Retinal pigment epithelial cell (primary cell): ENCODE measurements around the gene SLX4IP.
"Not testable (repeated sequence)": the region's sequence is repeated elsewhere in the genome, so short reads cannot be mapped to it uniquely, and the experiment has no call there.

Experiments used
- DNase-seq: peaks from one replicate; pipeline ENCODE4 v3.0.0-alpha.2; 2010; ENCODE audit warnings: low read depth
- H3K4me3 ChIP-seq: 2 replicates; pipeline ENCODE4 v1.5.1; 2011; ENCODE audit warnings: mild to moderate bottlenecking, low read length, control low read depth, moderate library complexity
- TF ChIP-seq, protein P1 (sequence below): conservative IDR thresholded peaks from 2 replicates; pipeline ENCODE4 v1.5.1; 2011; ENCODE audit warnings: low read depth, low read length, control low read depth, inconsistent platforms

The SLX4IP gene

DNA sequence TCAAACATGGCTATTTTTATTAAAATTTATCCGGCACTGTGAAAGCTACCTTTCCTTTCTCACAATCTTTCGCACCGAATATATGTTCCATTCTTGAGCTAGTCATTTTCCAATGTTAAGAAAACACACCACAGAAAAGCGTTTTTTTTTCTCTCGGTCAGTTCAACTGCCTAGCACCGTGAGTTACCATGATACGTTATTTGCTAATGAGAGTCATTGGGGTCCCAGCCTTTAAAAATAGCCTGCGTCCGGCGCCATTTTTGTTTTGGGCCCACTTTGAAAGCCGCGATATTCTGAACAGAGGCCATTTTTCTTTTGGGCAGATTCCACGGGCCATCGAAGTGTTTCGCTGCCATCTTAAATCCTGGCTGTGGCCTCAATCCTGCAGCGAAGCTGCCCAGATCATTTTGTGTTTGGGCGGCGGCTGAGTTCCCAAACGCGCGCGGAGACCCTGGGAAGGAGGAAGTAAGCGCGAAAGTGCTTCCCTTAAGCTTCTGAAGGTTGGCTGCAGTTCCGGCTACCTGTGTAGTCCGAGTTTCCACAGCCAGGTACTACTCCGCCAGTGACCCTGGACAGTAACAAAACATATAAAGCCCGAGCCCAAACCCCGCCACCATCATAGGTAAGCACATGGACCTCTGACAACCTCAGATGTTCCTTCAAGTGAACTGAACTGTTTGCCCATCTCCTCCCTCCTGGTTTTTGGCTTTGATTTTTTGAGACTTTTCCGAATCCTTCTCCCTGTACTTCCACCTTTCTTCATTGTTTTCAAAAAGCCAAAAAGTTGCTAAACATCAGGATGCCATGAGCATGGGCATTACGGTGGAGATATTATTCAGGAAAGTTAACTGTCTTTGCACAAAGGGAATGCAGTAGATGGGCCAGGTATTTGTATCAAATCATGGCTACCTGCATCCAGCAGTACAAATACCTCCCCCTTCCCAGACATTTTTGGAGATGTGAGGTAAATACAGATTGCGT, at the start of gene SLX4IP:
Gene SLX4IP (plus strand): TSS at position 474 of the 981 bp plus-strand sequence. CDS start 22,900 bp downstream, outside the sequence.
- TF ChIP-seq, protein P1, sequence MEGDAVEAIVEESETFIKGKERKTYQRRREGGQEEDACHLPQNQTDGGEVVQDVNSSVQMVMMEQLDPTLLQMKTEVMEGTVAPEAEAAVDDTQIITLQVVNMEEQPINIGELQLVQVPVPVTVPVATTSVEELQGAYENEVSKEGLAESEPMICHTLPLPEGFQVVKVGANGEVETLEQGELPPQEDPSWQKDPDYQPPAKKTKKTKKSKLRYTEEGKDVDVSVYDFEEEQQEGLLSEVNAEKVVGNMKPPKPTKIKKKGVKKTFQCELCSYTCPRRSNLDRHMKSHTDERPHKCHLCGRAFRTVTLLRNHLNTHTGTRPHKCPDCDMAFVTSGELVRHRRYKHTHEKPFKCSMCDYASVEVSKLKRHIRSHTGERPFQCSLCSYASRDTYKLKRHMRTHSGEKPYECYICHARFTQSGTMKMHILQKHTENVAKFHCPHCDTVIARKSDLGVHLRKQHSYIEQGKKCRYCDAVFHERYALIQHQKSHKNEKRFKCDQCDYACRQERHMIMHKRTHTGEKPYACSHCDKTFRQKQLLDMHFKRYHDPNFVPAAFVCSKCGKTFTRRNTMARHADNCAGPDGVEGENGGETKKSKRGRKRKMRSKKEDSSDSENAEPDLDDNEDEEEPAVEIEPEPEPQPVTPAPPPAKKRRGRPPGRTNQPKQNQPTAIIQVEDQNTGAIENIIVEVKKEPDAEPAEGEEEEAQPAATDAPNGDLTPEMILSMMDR, result no peak
- H3K4me3 ChIP-seq, result peak within 1 kb of the TSS; percentile 93
- DNase-seq, result peak; percentile 90

DNA sequence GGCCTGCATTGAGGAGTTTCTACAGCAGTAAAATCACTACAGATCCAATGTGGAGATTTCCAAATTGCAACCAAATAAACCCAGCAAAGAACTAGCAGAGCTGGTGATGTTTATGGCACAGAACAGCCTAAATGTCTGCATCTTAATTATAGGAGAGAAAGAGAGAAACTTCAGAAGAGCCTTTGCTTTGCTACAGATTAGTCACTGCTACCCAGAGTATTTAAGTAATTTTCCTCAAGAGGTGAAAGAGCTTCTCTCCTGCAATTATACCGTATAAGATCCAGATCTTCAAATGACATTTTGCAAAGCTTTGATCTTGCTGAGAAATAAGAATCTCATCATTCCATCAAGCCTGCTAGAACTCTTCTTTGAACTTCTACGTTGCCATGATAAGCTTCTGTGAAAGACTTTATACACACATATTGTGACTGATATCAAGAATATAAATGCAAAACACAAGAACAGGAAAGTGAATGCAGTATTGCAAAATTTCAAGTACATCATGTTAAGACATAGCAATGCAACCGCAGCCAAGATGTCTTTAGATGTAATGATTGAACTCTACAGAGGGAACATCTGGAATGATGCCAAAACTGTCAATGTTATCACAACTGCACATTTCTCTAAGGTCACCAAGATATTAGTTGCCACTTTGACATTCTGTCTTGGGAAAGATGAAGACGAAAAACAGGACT, 49.1 kb upstream of the SLX4IP start:
- H3K4me3 ChIP-seq, result no peak overlapping the region
- no peak for DNase-seq
- TF ChIP-seq, protein P1, result no peak

DNA sequence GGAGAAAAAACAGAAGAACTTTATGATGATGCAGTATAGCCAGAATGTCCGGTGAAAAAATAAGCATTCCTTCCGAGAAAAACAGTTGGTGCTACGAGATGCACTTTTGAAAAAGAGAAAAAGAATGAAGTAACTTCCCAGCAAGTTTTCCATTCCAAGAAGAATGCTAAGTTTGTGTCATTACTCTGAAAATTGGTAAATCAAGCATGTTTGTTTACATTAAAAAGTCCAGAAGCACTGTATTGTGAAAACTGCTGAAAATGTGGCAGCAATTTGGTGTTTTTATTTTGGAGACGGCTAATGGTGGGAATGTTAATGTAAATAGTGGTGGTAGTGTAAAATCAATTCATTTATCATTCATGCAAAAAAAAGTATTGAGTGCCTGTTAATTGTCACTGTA, 47.4 kb upstream of the SLX4IP start:
- H3K4me3 ChIP-seq, result no peak overlapping the region
- TF ChIP-seq, protein P1, result no peak
- DNase-seq, result no peak

DNA sequence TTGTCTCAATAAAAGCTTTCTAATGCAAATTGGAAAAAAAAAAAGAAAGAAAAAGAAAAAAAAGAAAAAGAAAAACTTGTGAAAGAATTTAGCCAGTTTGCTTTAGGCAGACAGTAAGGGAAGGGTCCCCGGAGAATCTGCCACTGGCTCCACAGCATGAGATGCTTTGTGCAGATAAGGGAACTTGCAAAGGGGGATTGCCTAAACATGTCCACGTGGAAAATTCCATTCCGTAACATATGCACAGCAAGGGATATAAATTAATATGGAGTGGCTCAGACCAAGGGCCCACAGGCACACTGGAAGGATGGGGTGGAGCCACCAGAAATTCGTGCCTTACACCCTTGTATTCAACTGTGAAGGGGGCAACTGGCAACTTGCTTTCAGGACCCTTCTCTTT, 46.5 kb upstream of the SLX4IP start:
- no peak overlapping the region for H3K4me3 ChIP-seq
- DNase-seq, result no peak
- TF ChIP-seq, protein P1, result no peak

DNA sequence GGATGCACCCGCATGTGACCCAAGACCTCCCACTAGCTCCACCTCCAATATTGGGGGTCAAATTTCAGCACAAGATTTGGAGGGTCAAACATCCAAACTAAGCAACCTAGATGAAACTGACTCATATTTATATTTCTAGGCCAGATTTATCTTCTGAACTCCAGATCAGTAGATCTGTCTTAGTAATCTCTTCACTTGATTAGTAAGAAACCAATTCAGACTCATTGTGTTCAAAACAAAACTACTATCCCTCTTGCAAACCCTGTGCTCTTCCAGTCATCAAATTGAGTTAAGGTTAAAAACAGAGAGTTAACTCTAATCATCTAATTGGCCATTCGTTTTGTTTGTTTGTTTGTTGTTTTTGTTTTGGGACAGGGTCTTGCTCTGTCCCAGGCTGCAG, 44.4 kb upstream of the SLX4IP start:
- TF ChIP-seq, protein P1, result no peak
- H3K4me3 ChIP-seq, result no peak overlapping the region
- DNase-seq, result no peak

DNA sequence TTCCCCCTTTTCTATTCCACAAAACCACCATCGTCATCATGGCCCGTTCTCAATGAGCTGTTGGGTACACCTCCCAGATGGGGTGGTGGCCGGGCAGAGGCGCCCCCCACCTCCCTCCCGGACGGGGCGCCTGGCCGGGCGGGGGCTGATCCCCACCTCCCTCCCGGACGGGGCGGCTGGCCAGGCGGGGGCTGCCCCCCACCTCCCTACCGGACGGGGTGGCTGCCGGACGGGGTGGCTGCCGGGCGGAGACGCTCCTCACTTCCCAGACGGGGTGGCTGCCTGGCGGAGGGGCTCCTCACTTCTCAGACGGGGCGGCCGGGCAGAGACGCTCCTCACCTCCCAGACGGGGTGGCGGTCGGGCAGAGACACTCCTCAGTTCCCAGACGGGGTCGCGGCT, 40.4 kb upstream of the SLX4IP start:
- not testable (repeated sequence) for H3K4me3 ChIP-seq, DNase-seq

DNA sequence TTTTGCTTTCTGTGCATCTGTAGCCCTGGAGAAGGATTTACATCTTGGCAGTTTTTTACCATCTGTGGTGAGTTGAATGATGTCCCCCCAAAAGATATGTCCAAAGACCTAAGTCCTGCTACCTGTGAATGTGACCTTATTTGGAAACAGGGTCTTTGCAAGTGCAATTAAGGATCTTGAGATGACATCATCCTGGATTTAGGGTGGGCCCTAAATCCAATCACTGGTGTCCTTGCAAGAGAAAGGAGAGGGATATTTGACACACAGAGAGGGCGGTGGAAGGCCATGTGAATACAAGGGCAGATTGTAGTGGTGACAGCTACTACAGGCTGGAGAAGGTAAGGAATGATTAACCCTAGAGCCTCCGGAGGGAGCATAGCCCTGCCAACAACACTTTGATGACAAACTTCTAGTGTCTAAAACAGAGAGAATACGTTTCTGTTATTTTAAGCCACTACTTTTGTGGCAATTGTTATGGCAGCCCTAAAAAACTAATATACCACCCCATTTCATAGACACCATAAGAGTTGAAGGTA, 36.2 kb upstream of the SLX4IP start:
- TF ChIP-seq, protein P1, result no peak
- no peak for DNase-seq

More for the DNA sequence above, 36.2 kb upstream of the SLX4IP start:
- no peak overlapping the region for H3K4me3 ChIP-seq
